Erythroblast (primary cell): ENCODE measurements around the gene GCK.
"Not testable (repeated sequence)": the region's sequence is repeated elsewhere in the genome, so short reads cannot be mapped to it uniquely, and the experiment has no call there.

Experiments
- DNase-seq, 2 experiments: peaks; one replicate each; lab custom pipeline; 2025; lab: John Stamatoyannopoulos, UW
- GATA1 ChIP-seq: IDR thresholded peaks from 2 replicates; pipeline ENCODE4 v1.6.1; 2011; ENCODE audit warnings: low read depth, mild to moderate bottlenecking, control low read depth, low read length, moderate library complexity
- POLR2A ChIP-seq: IDR thresholded peaks from 2 replicates; pipeline ENCODE4 v1.6.1; 2011; ENCODE audit warnings: mild to moderate bottlenecking, low read length

The GCK gene

DNA sequence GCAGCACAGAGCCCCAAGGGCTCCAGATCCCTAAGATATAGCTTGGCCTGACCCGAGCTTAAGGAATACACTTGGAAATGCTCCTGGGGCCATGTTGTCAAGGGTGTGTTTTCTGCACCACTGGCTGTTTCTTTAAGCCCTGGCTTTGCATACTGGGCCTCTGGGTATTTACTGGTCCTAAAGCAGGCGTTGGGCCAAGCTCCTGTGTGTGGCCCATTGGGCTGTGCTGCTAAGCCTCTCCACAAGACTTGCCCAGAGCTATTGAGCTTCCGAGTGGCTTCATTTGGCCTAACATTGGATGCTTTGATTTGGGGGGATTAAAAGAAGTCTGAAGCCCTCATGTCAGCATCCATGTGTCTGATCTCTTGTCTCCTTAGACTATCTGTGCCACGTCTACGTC is 16.8 kb upstream of the GCK start:
- no peak for DNase-seq
- TF ChIP-seq GATA1 (no peak), POLR2A (no peak)

DNA sequence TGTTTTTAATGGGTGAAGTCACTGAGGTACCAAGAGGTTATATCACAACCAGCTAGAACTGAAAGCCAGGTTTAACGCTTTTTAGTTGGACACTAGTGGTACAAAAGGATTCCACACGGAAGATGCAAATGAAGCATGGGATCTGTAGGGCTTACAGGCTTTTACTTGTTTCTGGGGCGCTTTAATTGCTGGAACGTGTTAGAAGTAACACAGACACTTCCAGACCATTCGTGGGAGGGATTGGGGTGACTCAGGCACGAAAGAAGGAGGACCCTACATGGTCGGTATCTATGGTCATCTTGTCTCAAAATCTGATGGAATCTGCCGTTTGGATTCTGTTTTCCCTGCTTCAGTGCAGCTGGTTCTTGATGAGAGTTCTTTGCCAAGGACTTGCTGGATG is 12.6 kb upstream of the GCK start:
- peak in 1 of 2 experiments; percentile 20 for DNase-seq
- TF ChIP-seq POLR2A (no peak), GATA1 (no peak)

DNA sequence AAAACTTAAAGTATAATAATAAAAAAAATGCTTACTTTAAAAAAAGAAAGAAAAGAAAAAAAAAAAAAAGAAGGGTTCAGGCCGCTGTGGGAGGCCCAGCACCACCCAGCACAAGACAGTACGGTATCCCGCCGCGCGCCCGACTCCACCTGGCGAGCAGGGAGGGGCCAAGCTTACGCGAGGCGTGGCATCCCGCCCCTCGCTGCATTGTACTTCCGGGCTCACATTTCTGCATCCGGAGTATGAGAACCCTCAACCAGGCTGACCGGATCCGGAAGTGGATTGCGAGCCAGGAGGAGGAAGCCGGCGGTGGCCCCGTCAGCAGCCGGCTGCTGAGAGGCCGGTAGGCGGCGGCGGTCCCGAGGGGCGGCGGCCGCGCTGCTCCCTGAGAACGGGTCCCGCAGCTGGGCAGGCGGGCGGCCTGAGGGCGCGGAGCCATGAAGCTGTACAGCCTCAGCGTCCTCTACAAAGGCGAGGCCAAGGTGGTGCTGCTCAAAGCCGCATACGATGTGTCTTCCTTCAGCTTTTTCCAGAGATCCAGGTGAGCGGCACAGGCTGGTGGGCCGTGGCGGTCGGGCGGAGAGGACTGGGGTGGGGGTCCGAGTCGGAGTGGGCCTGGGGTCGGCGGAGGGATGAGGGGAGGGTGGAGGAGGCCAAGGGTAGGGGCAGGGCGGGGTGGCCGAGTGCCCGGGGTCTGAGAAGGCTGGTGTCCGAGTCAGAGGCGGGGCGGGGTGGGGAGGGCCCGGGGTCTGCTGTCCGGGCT is 11.6 kb upstream of the GCK start, which contains the start of gene YKT6:
TSS of gene YKT6 (plus strand) at position 280 of the 763 bp plus-strand sequence. CDS start at position 438, 158 bp downstream.
- DNase-seq, result peak; percentile 94 to 95
- no peak for TF ChIP-seq GATA1
- TF ChIP-seq POLR2A, result peak; percentile 84

DNA sequence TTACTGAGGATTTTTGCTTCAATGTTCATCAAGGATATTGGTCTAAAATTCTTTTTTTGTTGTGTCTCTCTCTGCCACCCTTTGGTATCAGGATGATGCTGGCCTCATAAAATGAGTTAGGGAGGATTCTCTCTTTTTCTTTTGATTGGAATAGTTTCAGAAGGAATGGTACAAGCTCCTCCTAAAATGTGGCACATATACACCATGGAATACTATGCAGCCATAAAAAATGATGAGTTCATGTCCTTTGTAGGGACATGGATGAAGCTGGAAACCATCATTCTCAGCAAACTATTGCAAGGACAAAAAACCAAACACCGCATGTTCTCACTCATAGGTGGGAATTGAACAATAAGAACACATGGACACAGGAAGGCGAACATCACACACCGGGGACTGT is 10.9 kb upstream of the GCK start:
- DNase-seq, result not testable (repeated sequence)

DNA sequence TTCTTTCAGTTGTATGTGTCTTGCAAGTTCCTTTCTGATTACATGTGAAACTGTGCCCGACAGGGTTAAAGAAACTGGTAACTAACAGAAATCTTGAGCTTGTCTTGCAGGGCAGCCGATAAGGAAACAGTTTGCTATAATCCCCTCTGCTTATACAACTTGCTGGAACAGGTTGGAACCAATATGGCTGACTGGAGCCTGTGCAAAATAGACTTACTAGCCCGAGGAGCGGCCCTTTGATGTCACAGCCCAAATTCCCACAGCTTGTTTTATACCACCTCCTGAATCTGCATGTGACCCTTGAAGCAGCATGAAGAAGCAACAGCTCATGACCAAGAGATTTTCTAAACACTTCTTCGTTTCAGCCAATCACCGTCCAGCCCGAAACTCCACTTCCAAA is 8.2 kb upstream of the GCK start:
- no peak for TF ChIP-seq POLR2A
- TF ChIP-seq GATA1, result no peak
- DNase-seq, result no peak

DNA sequence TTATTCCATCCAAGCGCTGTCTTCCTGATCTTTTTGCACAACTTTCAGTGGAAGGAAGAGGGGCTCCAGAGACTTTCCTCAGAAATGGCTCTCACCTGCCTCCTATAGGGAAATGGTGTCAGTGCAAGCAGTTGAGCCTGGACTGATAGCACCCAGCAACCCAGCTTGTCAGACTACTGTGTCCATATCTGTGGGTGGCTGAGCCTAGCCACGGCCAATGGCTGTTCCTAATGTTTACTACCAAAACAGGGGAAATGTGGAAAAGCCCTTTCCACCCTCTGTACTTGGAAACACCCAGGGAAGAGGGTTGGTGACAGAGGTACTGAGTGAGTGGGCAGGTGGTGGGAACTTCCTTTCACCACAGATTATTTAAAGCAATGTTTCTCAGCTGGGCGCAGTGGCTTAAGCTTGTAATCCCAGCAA is 7.2 kb upstream of the GCK start:
- peak; percentile 36 to 53 for DNase-seq
- TF ChIP-seq GATA1 (no peak), POLR2A (no peak)

DNA sequence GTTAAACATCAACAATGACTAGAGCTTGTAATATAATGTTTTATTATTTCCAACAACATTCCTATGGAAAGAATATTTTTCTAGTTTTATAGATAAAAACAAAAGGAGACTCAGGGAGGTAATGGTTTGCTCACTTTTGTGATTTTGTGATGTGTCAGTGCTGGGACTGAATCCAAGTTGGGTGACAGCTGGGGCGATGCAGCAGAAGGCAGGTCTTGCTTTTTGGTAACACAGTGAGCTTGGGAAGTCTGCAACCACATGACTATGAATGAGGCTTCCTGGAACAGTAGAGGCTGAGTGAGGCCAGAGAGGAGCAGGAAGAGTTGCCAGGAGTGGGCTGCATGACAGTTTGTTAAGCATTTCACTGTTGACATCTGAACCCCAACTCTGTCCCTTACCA is 6.7 kb upstream of the GCK start:
- TF ChIP-seq GATA1 (no peak), POLR2A (no peak)
- no peak for DNase-seq

DNA sequence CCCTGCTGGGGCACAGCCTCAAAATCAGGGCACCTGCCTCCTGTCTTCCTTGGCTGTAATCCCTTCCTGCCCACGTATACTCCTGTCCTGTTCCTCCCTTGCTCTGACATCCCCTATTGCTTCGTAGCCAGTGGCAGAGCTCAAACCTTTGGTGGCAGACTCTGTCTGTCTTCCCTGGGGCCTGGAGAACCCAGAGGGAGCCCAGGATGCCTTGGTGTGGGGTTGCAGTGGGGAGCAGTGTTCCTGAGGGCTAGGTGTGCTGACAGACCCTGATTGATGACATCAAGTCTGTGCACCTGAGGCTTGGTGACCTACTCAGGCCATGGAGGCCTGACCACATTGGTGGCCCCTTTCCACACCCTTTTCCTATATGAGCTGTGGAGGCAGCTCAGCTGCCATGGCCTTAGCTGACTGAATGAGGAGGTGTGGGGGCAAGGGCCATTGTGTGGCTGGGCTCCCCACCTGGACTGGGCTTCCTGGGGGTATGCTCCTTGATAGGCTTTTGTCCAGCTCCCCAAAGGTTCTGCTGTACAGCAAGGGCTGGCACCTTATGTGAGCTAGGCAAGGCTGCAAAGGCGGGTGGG is 5.4 kb upstream of the GCK start:
- DNase-seq, result no peak
- TF ChIP-seq GATA1, result no peak
- no peak for TF ChIP-seq POLR2A

DNA sequence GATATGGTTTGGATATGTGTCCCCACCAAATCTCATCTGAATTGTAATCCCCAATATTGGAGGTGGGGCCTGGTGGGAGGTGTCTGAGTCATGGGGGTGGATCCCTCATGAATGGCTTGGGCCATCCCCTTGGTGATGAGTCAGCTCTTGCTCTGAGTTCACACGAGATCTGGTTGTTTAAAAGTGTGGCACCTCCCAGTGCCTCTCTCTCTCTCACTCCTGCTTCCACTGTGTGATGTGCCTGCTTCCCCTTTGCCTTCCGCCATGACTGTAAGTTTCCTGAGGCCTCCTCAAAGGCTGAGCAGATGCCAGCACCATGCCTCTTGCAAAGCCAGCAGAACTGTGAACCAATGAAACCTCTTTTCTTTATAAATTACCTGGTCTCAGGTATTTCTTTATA is 4.8 kb upstream of the GCK start:
- no peak for TF ChIP-seq POLR2A
- TF ChIP-seq GATA1, result no peak
- peak; percentile 45 to 69 for DNase-seq

DNA sequence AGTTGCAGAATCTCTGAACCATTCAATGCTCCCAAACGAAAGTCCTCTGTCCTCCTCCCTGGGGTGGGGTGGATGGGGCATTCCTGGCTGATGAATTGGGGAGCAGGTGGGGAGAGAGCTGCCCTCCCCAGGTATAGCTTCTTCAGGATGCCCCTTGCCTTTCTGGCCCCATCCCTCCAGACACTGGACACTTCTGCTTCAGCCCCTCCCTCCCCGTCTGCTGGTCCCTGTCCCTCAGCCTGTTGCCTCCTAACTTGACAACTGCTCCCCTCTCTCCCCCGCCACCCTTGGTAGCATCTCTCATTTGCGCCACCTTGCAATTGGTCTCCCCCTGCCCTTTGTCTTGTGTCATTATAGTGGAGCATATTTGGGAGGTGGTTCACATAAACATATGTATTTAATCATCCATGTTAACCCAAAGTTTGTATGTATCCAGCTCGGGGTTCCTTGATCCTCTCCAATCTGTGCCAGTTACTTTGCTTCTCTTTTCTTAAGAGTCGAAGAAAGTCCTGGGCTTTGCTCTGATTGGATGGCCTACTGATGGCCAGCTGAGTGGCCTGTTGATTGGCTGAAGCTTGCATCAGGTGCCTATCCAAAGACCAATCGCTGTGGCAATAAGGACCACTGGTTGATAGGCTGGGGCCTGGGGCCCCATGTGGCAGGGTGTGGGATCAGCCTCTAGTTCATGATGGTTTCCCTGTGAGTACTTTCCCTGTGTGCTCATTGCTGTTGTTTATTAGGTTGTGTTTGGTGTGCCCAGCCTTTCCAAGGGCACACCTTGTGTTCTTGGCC is 4.0 kb upstream of the GCK start:
- TF ChIP-seq POLR2A (no peak), GATA1 (no peak)
- peak; percentile 25 to 28 for DNase-seq

DNA sequence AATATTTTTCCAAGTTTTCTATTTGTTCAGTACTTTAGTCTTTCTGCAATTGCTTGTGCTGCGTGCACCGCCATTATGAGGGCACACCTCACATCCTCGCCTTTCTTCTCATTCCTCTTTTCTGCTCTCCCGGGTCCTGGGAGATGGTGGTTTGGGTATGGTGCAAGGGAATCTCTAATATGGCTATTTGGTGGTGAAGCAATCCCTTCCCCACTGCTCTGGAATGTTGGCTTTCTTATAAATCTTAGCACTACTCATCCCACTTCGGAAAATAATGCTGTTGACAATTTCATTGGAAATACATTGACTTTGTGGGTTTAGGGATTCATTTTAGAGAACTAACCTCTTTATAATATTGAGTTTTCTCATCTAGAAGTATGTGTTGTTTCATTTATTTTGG is 1.9 kb upstream of the GCK start:
- TF ChIP-seq GATA1 (no peak), POLR2A (no peak)
- no peak for DNase-seq

DNA sequence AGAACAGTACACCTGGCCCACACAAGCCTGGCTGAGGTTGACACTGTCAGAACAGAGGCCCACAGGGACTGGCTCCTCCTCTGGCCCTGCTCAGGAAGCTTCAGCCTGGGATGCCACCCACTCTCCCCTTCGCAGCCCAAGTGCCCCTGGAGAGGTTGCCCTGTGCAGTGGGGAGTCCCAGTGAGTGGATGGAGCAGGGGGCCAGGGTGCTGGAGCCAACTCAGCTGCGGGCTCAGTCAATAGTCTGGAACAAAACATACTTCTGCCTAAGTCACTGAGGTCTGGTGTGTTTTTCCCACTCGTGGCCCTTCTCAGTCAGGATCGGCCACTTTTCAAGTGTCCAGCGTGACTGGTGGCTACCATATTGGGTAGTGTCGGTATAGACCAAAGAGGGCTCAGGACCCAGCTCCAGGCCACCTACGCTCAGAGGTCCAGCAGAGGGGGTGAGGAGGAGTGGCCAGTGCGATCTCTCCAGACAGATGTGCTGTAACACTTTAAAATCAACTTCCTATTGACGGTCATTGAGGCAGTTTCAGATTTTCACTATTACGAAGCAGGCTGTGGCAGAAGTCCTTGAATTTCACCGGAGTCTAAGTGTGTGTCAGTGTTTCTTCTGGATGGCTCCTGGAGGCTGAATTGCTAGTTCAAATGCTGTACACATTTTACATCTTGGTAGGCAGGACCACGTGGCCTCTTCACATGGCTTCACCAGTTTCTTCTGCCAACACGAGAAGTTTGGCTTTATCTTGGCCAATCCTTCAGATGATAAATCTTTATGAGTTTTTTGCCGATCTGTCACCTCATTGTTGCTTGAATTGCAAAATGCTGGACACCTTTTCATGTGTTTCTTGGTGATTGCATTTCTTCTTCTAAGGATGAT is 994 bp upstream of the GCK start:
- TF ChIP-seq GATA1, result no peak
- TF ChIP-seq POLR2A, result no peak
- DNase-seq, result no peak
